Fibroblast of pulmonary artery (primary cell): ENCODE results near the gene PTPRD.

Experiments used
- DNase-seq: peaks from one replicate; pipeline ENCODE4 v3.0.0-alpha.2; 2010; ENCODE audit warnings: low read depth
- H3K4me3 ChIP-seq: replicated peaks from 2 replicates; pipeline ENCODE4 v1.5.1; 2011; ENCODE audit warnings: low read depth, mild to moderate bottlenecking, control low read depth, low read length, moderate library complexity
- CTCF ChIP-seq: IDR thresholded peaks from 2 replicates; pipeline ENCODE4 v1.5.1; 2011; ENCODE audit warnings: mild to moderate bottlenecking, control low read depth, low read length, inconsistent platforms; ENCODE audit errors: missing control alignments

Gene PTPRD

GRCh38 chr9:8382266-8382665 lies 2230.5 kb downstream of the PTPRD start:
- H3K4me3 ChIP-seq: no peak overlapping the region
- no peak for DNase-seq
- TF ChIP-seq CTCF: no peak

- no peak for DNase-seq
- TF ChIP-seq CTCF: no peak
- H3K4me3 ChIP-seq: no peak overlapping the region
Observed at GRCh38 chr9:8381601-8382000, 2231.2 kb downstream of the PTPRD start.

- peak; percentile 13 for DNase-seq
- no peak for TF ChIP-seq CTCF
- no peak overlapping the region for H3K4me3 ChIP-seq
Observed at GRCh38 chr9:8374471-8374870, 2238.3 kb downstream of the PTPRD start.

- TF ChIP-seq CTCF: no peak
- no peak overlapping the region for H3K4me3 ChIP-seq
- DNase-seq: no peak
Observed at GRCh38 chr9:8371686-8372085, 2241.1 kb downstream of the PTPRD start.

GRCh38 chr9:8366161-8366926 lies 2246.5 kb downstream of the PTPRD start:
- TF ChIP-seq CTCF: no peak
- peak; percentile 62 for DNase-seq
- no peak overlapping the region for H3K4me3 ChIP-seq

GRCh38 chr9:8365466-8366160 lies 2247.2 kb downstream of the PTPRD start:
- TF ChIP-seq CTCF: no peak
- no peak overlapping the region for H3K4me3 ChIP-seq
- peak; percentile 6 for DNase-seq
